Cardiac muscle cell (in vitro differentiated cells and primary cell): ENCODE measurements around the gene CHERP. TPM values are rescaled to one million over a fixed set of nuclear protein-coding genes. Genes with fewer than 3 reads are reported as not detected.
A peak's percentile ranks its signal among the peaks of the same experiment; 100 is the strongest.

ENCODE experiments used
- DNase-seq, 2 donors: peaks; one replicate each; pipeline versions ENCODE4 v3.0.0 to v3.0.0-alpha.2; 2010 to 2017; ENCODE audit warnings: low read depth in 1 of 2, low spot score in 1 of 2
- H3K27ac ChIP-seq: fragments of 200-600 bp; sonication (generic); 2 replicates; pipeline ENCODE4 v1.5.1; 2016
- H3K27me3 ChIP-seq: fragments of 200-600 bp; sonication (generic); 2 replicates; pipeline ENCODE4 v1.6.0; 2016; ENCODE audit warnings: control low read depth
- H3K36me3 ChIP-seq: fragments of 200-600 bp; sonication (generic); 2 replicates; pipeline ENCODE4 v1.5.1; 2016; ENCODE audit warnings: control low read depth
- H3K4me1 ChIP-seq: fragments of 200-600 bp; sonication (generic); 2 replicates; pipeline ENCODE4 v1.8.1; 2017; ENCODE audit warnings: low read depth, mild to moderate bottlenecking, mixed run types
- H3K4me3 ChIP-seq: fragments of 200-600 bp; sonication (generic); 2 replicates; pipeline ENCODE4 v1.5.1; 2016; ENCODE audit warnings: mild to moderate bottlenecking
- H3K9me3 ChIP-seq: fragments of 200-600 bp; sonication (generic); 2 replicates; pipeline ENCODE4 v1.5.1; 2017; ENCODE audit warnings: low read depth, mild to moderate bottlenecking, control low read depth
- CTCF ChIP-seq: IDR thresholded peaks from 2 replicates; pipeline ENCODE4 v1.5.1; 2012; ENCODE audit warnings: low read depth, mild to moderate bottlenecking, low read length
- polyA plus RNA-seq: library from polyadenylated mRNA; unstranded; fragments of >200 nt; fragmentation: Nextera tagmentation; extraction: Ambion mirVana; gene quantifications from 2 replicates; pipeline ENCODE4 v1.2.1, GENCODE V29; 2016
- total RNA-seq: library from RNA; depleted of rRNA; stranded (reverse); fragments of >200 nt; gene quantifications from 2 replicates; pipeline ENCODE4 v1.2.3, GENCODE V29; 2016

The CHERP gene
- total and polyA plus RNA-seq, 2 experiments from 2014 or later: 27.2 to 60.0 TPM

DNA sequence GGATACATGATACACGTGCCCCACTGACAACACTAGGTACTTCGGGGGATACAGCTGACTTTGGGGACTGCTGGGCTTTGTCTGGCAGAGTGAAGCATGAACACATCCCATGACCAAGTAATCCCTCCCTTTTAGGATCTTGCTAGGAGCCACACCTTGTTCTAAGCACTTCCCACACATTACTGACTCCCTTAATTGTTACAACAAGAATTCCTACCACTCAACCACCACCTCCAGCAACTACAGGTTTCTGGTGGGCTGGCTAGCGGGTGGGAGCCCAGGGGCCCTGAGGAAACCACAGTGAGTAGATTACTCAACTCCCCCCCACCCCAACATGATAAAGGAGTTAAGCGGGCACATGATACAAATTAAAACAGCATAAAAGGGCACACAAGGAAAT is 37.1 kb upstream of the CHERP start:
- no peak for DNase-seq
- Histone ChIP-seq H3K27me3 (no peaks in the 10 kb centered on the region), H3K9me3 (no peaks in the 10 kb centered on the region), H3K36me3 (peaks cover 8% of the 10 kb centered on the region), H3K4me1 (peaks cover 18% of the 10 kb centered on the region), H3K4me3 (no peak overlapping the region), H3K27ac (no peak overlapping the region)
- TF ChIP-seq CTCF: no peak

GRCh38 chr19:16577531-16577985 is 35.3 kb upstream of the CHERP start:
- H3K4me1 ChIP-seq: peaks cover 7% of the 10 kb centered on the region
- no peak overlapping the region for H3K4me3 ChIP-seq
- no peak for DNase-seq
- TF ChIP-seq CTCF: no peak
- H3K36me3 ChIP-seq: peaks cover 8% of the 10 kb centered on the region
- no peaks in the 10 kb centered on the region for H3K9me3 ChIP-seq
- H3K27ac ChIP-seq: peak overlapping the region; percentile 43
- H3K27me3 ChIP-seq: no peaks in the 10 kb centered on the region

DNA sequence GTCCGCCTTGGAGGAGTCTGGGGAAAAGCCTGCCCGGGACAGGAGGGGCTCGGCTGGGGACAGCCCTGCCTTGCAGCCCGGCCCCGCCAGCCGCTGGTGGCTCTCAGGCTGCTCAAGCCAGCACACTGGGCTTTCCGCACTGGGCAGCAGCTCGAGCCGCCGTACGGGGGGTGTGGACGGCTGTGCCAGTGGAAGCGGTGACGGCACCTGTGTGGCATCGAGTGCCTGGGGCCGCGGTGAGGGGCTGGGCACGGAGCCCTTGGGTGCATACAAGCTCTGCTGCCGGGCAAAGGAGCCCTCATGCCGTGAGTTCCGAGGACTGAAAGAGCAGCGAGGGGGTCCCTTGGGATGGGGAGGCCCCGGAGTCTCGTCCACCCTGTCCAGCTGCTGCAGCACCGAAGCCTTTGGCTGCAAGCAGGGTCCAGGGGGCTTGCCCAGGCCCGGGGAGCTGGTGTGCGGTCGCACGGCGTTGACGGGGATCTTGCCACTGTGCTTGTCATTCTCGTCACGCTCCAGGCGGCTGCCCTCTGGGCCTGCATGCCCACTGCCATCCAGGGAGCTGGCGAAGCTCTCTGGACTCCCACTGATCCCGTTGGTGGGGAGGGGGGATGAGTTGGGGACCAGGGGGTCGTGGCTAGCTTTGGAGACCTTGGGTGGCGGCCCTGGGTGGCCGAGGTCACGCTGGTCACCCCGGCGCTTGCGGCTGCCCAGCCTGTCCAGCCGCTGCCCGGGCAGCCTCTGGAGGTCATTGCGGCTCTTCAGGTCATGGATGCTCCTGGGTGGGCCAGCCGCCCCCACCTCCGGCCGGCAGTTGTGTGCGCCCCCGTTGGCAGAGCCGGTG is 34.7 kb upstream of the CHERP start:
- H3K36me3 ChIP-seq: peaks cover 8% of the 10 kb centered on the region
- TF ChIP-seq CTCF: no peak
- no peaks in the 10 kb centered on the region for H3K27me3 ChIP-seq
- H3K27ac ChIP-seq: no peak overlapping the region
- no peak overlapping the region for H3K4me3 ChIP-seq
- peaks cover 6% of the 10 kb centered on the region for H3K4me1 ChIP-seq
- H3K9me3 ChIP-seq: no peaks in the 10 kb centered on the region
- no peak for DNase-seq

DNA sequence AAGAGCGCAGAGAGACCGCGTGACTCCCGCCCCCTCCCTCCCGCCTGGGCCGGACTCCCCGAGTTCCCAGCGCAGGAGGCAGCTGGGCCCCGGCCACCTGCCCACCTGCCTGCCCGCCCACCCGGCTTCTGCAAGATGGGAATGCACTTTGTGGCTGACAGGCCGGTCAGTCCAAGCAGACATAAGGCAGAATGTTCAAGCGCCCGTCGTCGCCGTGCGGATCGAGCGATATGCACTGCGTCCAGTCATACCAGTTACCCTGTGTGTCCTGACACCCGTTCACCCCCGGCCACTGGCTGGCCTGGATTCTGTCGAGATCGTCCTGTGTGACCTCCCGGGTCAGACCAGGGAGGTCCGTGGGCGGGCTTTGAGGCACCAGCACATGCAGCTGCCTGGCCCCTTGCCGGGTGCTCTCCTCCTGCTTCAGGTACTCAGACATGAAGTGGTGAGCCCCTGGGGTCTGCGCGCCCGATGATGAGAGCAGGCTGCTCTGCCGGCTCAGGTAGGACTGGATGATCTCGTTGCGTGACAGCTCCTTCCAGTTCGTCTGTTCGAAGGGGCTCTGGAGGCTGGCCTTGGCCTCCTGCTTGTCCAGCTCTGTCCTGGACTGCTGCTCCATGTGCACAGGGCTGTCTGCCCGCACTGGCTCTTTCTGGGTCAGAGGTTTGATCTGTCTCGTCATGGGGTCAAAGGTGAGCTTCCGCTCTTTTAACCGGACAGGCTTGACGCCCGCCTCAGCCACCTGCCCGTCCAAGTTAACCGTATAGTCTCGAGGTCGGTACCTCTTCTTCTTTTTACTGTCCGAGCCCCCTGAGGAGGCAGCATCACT is 33.8 kb upstream of the CHERP start:
- Histone ChIP-seq H3K4me3 (no peak overlapping the region), H3K4me1 (peaks cover 6% of the 10 kb centered on the region), H3K27me3 (no peaks in the 10 kb centered on the region), H3K27ac (no peak overlapping the region), H3K36me3 (peaks cover 8% of the 10 kb centered on the region), H3K9me3 (no peaks in the 10 kb centered on the region)
- no peak for DNase-seq
- TF ChIP-seq CTCF: no peak

DNA sequence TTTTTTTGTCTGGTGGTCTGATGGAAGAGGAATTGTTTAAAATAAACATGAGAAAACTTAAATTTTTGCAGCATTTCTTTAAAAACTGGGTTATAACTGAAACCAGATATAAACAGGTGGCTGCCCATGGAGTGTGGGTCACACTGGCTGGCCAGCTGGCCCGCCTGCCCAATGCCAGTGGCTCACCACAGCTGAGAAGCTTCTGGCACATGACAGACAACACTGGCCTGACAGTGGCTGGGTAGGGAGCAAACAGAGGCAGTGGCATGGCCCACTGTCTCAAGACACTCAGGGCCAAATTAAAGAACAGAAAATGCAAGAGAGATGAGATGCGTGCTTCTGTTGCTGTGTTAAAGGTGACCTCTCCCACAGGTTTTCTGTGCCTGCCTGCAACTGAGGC is 33.0 kb upstream of the CHERP start:
- no peak overlapping the region for H3K4me3 ChIP-seq
- peaks cover 6% of the 10 kb centered on the region for H3K4me1 ChIP-seq
- TF ChIP-seq CTCF: no peak
- no peaks in the 10 kb centered on the region for H3K27me3 ChIP-seq
- no peak for DNase-seq
- no peak overlapping the region for H3K27ac ChIP-seq
- peaks cover 8% of the 10 kb centered on the region for H3K36me3 ChIP-seq
- H3K9me3 ChIP-seq: no peaks in the 10 kb centered on the region
